ENCODE measurements around the gene GALNT9.
"Not testable (repeated sequence)": the region's sequence is repeated elsewhere in the genome, so short reads cannot be mapped to it uniquely, and the experiment has no call there.

The GALNT9 gene

GRCh38 chr12:132151766-132152410 is 177.5 kb downstream of the GALNT9 start:
- no peak for DNase-seq

- DNase-seq, result no peak
Observed at GRCh38 chr12:132151145-132151765, 178.1 kb downstream of the GALNT9 start.

- no peak for DNase-seq
Observed at GRCh38 chr12:132150780-132151144, 178.6 kb downstream of the GALNT9 start.

GRCh38 chr12:132149526-132149925 is 179.9 kb downstream of the GALNT9 start:
- DNase-seq, result not testable (repeated sequence)

- no peak for DNase-seq
Observed at GRCh38 chr12:132148368-132149045, 180.9 kb downstream of the GALNT9 start.

GRCh38 chr12:132147423-132148367 is 181.7 kb downstream of the GALNT9 start:
- DNase-seq, result no peak

- DNase-seq, result no peak
Observed at GRCh38 chr12:132146772-132147422, 182.5 kb downstream of the GALNT9 start.
